Ovary (tissue), 3 donors: ENCODE data around the gene TACR1.

Source experiments
- EP300 ChIP-seq: sonication (generic); formaldehyde crosslinking; IDR thresholded peaks from one replicate; pipeline ENCODE4 v1.6.1; 2017; ENCODE audit warnings: antibody characterized with exemption
- POLR2A ChIP-seq: fragments of 450-650 bp; IDR thresholded peaks from one replicate; pipeline ENCODE4 v1.6.1; 2017; ENCODE audit warnings: antibody characterized with exemption, mild to moderate bottlenecking, moderate library complexity
- TF ChIP-seq, protein P1 (sequence below), 3 donors: fragments of 450-650 bp in 2 of 3; fragments of 200-600 bp in 1 of 3; IDR thresholded peaks; one replicate each; pipeline versions ENCODE4 v1.5.1 to v1.8.0; 2016 to 2022; ENCODE audit warnings: antibody characterized with exemption in 3 of 3, mild to moderate bottlenecking in 1 of 3
- donor health status: DM: no; HTN: no; CAD: no.

DNA sequence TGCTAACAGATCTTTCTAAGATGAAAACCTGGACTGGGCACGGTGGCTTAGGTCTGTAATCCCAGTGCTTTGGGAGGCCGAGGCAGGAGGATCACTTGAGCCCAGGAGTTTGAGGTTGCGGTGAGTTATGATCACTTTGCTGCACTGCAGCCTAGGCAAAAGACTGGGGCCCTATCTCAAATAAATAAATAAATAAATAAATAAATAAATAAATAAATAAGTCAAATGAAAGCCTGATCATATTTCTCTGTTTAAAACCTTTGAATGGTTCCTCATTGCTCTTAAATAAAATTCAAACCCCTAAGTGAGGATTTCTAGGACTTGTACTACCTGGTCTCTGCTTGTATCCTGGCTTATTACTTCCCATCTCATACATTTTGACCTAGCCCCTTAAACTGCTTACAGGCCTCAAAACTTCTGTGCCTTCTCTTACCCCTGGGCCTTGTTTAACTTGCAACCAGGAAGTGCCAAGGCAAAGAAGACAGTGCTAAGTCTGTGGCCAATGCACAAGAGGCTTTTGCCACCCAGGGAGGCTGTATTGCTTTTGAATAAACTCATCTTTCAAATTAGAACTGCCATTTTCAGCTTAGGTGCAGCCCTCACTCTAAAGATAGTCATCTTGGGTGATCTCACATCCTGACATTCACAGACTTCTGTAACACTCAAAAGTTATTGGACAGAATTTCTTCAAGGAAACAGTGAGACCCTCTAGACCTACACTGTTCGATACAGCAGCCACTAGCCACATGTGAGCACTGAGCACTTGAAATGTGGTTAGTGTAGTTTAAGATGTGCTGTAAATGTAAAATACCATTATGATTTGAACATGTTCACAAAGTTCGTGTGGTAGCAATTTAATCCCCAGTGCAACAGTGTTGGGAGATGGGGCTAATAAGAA lies 167.2 kb downstream of the TACR1 start:
- TF ChIP-seq, protein P1, sequence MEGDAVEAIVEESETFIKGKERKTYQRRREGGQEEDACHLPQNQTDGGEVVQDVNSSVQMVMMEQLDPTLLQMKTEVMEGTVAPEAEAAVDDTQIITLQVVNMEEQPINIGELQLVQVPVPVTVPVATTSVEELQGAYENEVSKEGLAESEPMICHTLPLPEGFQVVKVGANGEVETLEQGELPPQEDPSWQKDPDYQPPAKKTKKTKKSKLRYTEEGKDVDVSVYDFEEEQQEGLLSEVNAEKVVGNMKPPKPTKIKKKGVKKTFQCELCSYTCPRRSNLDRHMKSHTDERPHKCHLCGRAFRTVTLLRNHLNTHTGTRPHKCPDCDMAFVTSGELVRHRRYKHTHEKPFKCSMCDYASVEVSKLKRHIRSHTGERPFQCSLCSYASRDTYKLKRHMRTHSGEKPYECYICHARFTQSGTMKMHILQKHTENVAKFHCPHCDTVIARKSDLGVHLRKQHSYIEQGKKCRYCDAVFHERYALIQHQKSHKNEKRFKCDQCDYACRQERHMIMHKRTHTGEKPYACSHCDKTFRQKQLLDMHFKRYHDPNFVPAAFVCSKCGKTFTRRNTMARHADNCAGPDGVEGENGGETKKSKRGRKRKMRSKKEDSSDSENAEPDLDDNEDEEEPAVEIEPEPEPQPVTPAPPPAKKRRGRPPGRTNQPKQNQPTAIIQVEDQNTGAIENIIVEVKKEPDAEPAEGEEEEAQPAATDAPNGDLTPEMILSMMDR (IDR thresholded peaks at IDR 0.05): no peak
- TF ChIP-seq EP300 (no peak), POLR2A (no peak)
